Endodermal cell (in vitro differentiated cells): ENCODE measurements around the gene OR6F1. TPM values are rescaled to one million over a fixed set of nuclear protein-coding genes. Genes with fewer than 3 reads are reported as not detected.

ENCODE experiments used
- DNase-seq: peaks from one replicate; pipeline ENCODE4 v3.0.0-alpha.2; 2017
- H3K27ac ChIP-seq: 2 replicates; pipeline ENCODE4 v1.5.1; 2013; ENCODE audit warnings: mild to moderate bottlenecking, low read depth, low read length, moderate library complexity
- H3K27me3 ChIP-seq: 2 replicates; pipeline ENCODE4 v1.6.1; 2013; ENCODE audit warnings: mild to moderate bottlenecking, low read length, moderate library complexity; ENCODE audit not compliant: insufficient read depth, control insufficient read depth, poor library complexity, severe bottlenecking
- H3K36me3 ChIP-seq: 2 replicates; pipeline ENCODE4 v1.7.0; 2013; ENCODE audit warnings: mild to moderate bottlenecking, low read length, moderate library complexity; ENCODE audit not compliant: control insufficient read depth, insufficient read depth
- H3K4me1 ChIP-seq: one replicate; pipeline ENCODE4 v1.7.0; 2013; ENCODE audit warnings: low read length; ENCODE audit not compliant: control insufficient read depth, insufficient read depth
- H3K4me3 ChIP-seq: 2 replicates; pipeline ENCODE4 v1.5.1; 2013; ENCODE audit warnings: mild to moderate bottlenecking, low read length, moderate library complexity
- H3K9ac ChIP-seq: 2 replicates; pipeline ENCODE4 v1.6.1; 2013; ENCODE audit warnings: mild to moderate bottlenecking, low read length, moderate library complexity; ENCODE audit not compliant: poor library complexity, severe bottlenecking; ENCODE audit errors: extremely low read depth
- H3K9me3 ChIP-seq: 2 replicates; pipeline ENCODE4 v1.6.1; 2013; ENCODE audit warnings: mild to moderate bottlenecking, low read length, moderate library complexity; ENCODE audit not compliant: control insufficient read depth
- H3K27ac Mint-ChIP-seq: 2 replicates; pipeline ENCODE4 v1.8.0; 2020; ENCODE audit warnings: mixed read lengths
- H3K27me3 Mint-ChIP-seq: 2 replicates; pipeline ENCODE4 v1.8.0; 2021; ENCODE audit warnings: mild to moderate bottlenecking, mixed read lengths; ENCODE audit not compliant: insufficient read depth
- H3K36me3 Mint-ChIP-seq: 2 replicates; pipeline ENCODE4 v1.8.0; 2020; ENCODE audit warnings: low read depth, mixed read lengths
- H3K4me1 Mint-ChIP-seq: 2 replicates; pipeline ENCODE4 v1.8.0; 2020; ENCODE audit warnings: mixed read lengths
- H3K4me3 Mint-ChIP-seq: 2 replicates; pipeline ENCODE4 v1.8.0; 2020; ENCODE audit warnings: mild to moderate bottlenecking, moderate library complexity, mixed read lengths
- H3K9me3 Mint-ChIP-seq: 2 replicates; pipeline ENCODE4 v1.8.0; 2020; ENCODE audit warnings: mild to moderate bottlenecking, mixed read lengths
- WGBS, 2 experiments: methylation state at CpG; one replicate each; pipeline versions ENCODE4 v1.1.5 to v1.1.7; 2013; ENCODE audit warnings: missing lambda C conversion rate in 2 of 2, mixed read lengths in 1 of 2; ENCODE audit not compliant: insufficient coverage in 1 of 2, insufficient read length in 1 of 2; 5-methylcytosine and 5-hydroxymethylcytosine counted together
- total RNA-seq, 2 donors: library from RNA; stranded (reverse); fragmentation: NEBNext Ultra II Directional in 1 of 2; extraction: Animal tissue kit (Norgen Biotek cat#: 25700) in 1 of 2; gene quantifications; 2 replicates in 1 of 2; 3 replicates in 1 of 2; pipeline ENCODE4 v1.2.1, GENCODE V29; 2021
- TF ChIP-seq, protein P1 (sequence below): fragments of 200-600 bp; sonication (generic); conservative IDR thresholded peaks from 2 replicates; pipeline ENCODE4 v1.5.0; 2021; ENCODE audit warnings: antibody characterized with exemption, mild to moderate bottlenecking

The OR6F1 gene
- total RNA-seq, 2 donors from 2014 or later: not detected

DNA sequence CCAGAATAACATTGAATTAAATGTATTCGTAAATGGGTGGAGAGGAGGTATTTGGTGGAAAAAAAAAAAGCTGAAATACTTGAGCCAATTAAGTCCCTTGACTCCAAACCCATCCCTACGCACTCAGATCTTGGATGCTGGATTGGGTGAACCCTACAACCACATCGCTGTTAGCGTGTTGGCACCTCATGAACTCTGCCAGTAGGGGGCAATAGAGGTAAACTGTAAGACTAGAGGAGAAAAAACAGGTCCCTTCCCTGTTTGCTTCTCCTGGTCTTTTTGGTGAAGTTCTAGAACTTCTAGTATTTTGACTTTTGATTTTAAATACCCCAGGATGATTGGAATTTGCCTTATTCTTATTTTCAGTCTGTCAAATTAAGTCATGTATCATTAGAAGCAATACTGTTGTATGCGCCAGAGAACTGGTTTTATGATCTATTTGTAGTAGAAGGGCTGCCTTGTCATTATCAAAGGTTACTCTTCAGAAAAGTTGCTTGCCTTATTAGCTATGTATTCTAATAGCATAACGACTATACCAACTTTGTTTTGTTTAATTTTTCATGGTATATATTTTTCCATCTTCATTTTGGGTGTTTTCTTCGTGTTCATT lies 35.1 kb downstream of the OR6F1 start:
- Histone ChIP-seq H3K27me3 (no peaks in the 10 kb centered on the region), H3K9ac (no peak overlapping the region), H3K9me3 (peaks cover under 1% of the 10 kb centered on the region), H3K4me1 (no peaks in the 10 kb centered on the region), H3K4me3 (no peak overlapping the region), H3K27ac (no peak overlapping the region), H3K36me3 (no peaks in the 10 kb centered on the region)
- no peak overlapping the region for H3K4me3 Mint-ChIP-seq
- no peaks in the 10 kb centered on the region for H3K27me3 Mint-ChIP-seq
- H3K27ac Mint-ChIP-seq: no peak overlapping the region
- H3K36me3 Mint-ChIP-seq: no peaks in the 10 kb centered on the region
- H3K4me1 Mint-ChIP-seq: no peaks in the 10 kb centered on the region
- DNase-seq: peak; percentile 86
- TF ChIP-seq, protein P1, sequence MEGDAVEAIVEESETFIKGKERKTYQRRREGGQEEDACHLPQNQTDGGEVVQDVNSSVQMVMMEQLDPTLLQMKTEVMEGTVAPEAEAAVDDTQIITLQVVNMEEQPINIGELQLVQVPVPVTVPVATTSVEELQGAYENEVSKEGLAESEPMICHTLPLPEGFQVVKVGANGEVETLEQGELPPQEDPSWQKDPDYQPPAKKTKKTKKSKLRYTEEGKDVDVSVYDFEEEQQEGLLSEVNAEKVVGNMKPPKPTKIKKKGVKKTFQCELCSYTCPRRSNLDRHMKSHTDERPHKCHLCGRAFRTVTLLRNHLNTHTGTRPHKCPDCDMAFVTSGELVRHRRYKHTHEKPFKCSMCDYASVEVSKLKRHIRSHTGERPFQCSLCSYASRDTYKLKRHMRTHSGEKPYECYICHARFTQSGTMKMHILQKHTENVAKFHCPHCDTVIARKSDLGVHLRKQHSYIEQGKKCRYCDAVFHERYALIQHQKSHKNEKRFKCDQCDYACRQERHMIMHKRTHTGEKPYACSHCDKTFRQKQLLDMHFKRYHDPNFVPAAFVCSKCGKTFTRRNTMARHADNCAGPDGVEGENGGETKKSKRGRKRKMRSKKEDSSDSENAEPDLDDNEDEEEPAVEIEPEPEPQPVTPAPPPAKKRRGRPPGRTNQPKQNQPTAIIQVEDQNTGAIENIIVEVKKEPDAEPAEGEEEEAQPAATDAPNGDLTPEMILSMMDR: peak; percentile 91
- H3K9me3 Mint-ChIP-seq: peaks cover 2% of the 10 kb centered on the region
- WGBS, 2 experiments: 39% methylated on average over 6 of the region's 7 CpGs; no CpG with 5 or more reads in 1 of the 2 experiments

DNA sequence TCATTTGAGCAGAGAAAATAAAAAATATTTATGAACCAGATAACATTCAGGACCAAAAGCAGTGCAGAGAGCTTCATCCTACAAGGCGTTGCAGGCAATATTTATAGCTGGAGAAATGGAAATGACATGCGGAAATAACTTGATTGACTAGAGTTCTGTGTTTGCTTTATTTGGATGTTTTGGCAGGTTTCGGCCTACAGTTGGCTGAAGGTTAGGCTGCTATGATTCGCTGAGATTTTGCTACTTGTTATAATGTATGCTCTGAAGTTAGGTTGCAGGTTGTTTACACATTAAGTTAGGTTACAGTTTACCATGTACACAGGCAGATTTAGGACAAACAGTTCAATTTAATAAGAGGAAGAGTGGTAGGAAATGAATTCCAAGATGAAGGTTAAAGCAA lies 36.3 kb downstream of the OR6F1 start:
- no peak for DNase-seq
- no peaks in the 10 kb centered on the region for H3K36me3 ChIP-seq
- no peaks in the 10 kb centered on the region for H3K27me3 ChIP-seq
- no peak overlapping the region for H3K4me3 ChIP-seq
- Mint-ChIP-seq H3K36me3 (no peaks in the 10 kb centered on the region), H3K4me3 (no peak overlapping the region), H3K27ac (no peak overlapping the region), H3K27me3 (no peaks in the 10 kb centered on the region), H3K9me3 (peaks cover 2% of the 10 kb centered on the region), H3K4me1 (no peaks in the 10 kb centered on the region)
- H3K4me1 ChIP-seq: no peaks in the 10 kb centered on the region
- TF ChIP-seq, protein P1: no peak
- H3K9me3 ChIP-seq: no peaks in the 10 kb centered on the region
- H3K27ac ChIP-seq: no peak overlapping the region
- H3K9ac ChIP-seq: no peak overlapping the region
- 90 to 100% methylated on average over 3 to 4 of the region's 4 CpGs for WGBS, 2 experiments

DNA sequence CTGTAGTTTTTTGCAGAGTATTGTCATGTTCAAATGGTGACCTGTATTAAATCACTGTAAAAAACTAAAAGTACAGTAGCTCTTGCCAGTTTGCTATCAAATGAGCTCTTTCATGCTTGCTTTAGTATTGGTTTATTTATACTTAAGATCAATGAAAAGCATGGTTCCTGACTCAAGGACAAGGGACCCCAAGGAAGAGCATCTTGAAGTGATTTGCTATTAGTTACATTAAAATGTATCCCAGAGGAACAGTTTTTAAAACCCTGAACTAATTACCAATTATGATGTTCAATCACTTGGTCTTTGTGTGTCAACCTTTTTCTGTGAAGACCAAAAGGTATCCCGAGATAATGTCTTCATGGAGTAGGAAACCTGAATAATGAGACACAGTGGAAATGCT lies 36.8 kb downstream of the OR6F1 start, which contains the start of gene OR13G1:
OR13G1 (minus strand) TSS at position 101 of the 400 bp plus-strand sequence. CDS start 6,698 bp downstream, outside the sequence.
- TF ChIP-seq, protein P1: no peak

More for the DNA sequence above, 36.8 kb downstream of the OR6F1 start, which contains the start of gene OR13G1:
- Mint-ChIP-seq H3K36me3 (no peaks in the 10 kb centered on the region), H3K4me3 (no peak within 1 kb of the TSS), H3K4me1 (no peaks in the 10 kb centered on the region), H3K27ac (no peak within 1 kb of the TSS), H3K27me3 (no peaks in the 10 kb centered on the region), H3K9me3 (no peaks in the 10 kb centered on the region)
- Histone ChIP-seq H3K9me3 (no peaks in the 10 kb centered on the region), H3K27me3 (no peaks in the 10 kb centered on the region), H3K36me3 (no peaks in the 10 kb centered on the region), H3K4me3 (no peak within 1 kb of the TSS), H3K9ac (no peak within 1 kb of the TSS), H3K4me1 (no peaks in the 10 kb centered on the region), H3K27ac (no peak within 1 kb of the TSS)
- no peak for DNase-seq
- 72 to 100% methylated on average over 1 of the region's 1 CpG for WGBS, 2 experiments
